ENCODE measurements around the gene EPOP.

Gene EPOP

GRCh38 chr17:38674749-38675615 lies at the start of gene EPOP:
Gene EPOP (minus strand): TSS chr17:38674957. CDS start chr17:38674495, 462 bp downstream.
- H3K27ac ChIP-seq: peak within 1 kb of the TSS; percentile 48
- TF ChIP-seq, protein P1, sequence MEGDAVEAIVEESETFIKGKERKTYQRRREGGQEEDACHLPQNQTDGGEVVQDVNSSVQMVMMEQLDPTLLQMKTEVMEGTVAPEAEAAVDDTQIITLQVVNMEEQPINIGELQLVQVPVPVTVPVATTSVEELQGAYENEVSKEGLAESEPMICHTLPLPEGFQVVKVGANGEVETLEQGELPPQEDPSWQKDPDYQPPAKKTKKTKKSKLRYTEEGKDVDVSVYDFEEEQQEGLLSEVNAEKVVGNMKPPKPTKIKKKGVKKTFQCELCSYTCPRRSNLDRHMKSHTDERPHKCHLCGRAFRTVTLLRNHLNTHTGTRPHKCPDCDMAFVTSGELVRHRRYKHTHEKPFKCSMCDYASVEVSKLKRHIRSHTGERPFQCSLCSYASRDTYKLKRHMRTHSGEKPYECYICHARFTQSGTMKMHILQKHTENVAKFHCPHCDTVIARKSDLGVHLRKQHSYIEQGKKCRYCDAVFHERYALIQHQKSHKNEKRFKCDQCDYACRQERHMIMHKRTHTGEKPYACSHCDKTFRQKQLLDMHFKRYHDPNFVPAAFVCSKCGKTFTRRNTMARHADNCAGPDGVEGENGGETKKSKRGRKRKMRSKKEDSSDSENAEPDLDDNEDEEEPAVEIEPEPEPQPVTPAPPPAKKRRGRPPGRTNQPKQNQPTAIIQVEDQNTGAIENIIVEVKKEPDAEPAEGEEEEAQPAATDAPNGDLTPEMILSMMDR (conservative IDR thresholded peaks at IDR 0.05; ENCODE audit: low read depth): 0 out of 2 replicates have a peak, but pooled peaks have one; percentile 1
- DNase-seq (ENCODE audit: low spot score): peak; percentile 91
- CTCF ChIA-PET: interaction anchor here (1.3 kb wide), 1 partner anchor 30 kb away, joined by 3 read pairs; no protein-coding TSS in a partner anchor
- POLR2A ChIA-PET (ENCODE audit: low non-redundant PET): no interaction called here

- no peak for DNase-seq (ENCODE audit: low spot score)
- no peak overlapping the region; the same call in 1 of the 2 replicates for H3K27ac ChIP-seq
- CTCF ChIA-PET: interaction anchor here (1.2 kb wide), 1 partner anchor 14 kb away, joined by 3 read pairs; no protein-coding TSS in a partner anchor
- POLR2A ChIA-PET (ENCODE audit: low non-redundant PET): no interaction called here
- TF ChIP-seq, protein P1 (conservative IDR thresholded peaks at IDR 0.05; ENCODE audit: low read depth): no peak
Observed at GRCh38 chr17:38721802-38722201, 47.0 kb upstream of the EPOP start.

GRCh38 chr17:38720941-38721340 lies 46.2 kb upstream of the EPOP start:
- ChIA-PET POLR2A (ENCODE audit: low non-redundant PET) (no interaction called here), CTCF (no interaction called here)
- no peak overlapping the region for H3K27ac ChIP-seq
- TF ChIP-seq, protein P1 (conservative IDR thresholded peaks at IDR 0.05; ENCODE audit: low read depth): no peak
- DNase-seq (ENCODE audit: low spot score): no peak

GRCh38 chr17:38719943-38720641 lies 45.3 kb upstream of the EPOP start:
- TF ChIP-seq, protein P1 (conservative IDR thresholded peaks at IDR 0.05; ENCODE audit: low read depth): no peak
- H3K27ac ChIP-seq: peak overlapping the region; percentile 57
- CTCF ChIA-PET: no interaction called here
- no peak for DNase-seq (ENCODE audit: low spot score)
- POLR2A ChIA-PET (ENCODE audit: low non-redundant PET): no interaction called here

GRCh38 chr17:38719289-38719942 lies 44.7 kb upstream of the EPOP start:
- POLR2A ChIA-PET (ENCODE audit: low non-redundant PET): no interaction called here

More at GRCh38 chr17:38719289-38719942, 44.7 kb upstream of the EPOP start:
- TF ChIP-seq, protein P1 (conservative IDR thresholded peaks at IDR 0.05; ENCODE audit: low read depth): no peak
- H3K27ac ChIP-seq: peak overlapping the region; percentile 57
- CTCF ChIA-PET: interaction anchor here (0.7 kb wide), 1 partner anchor 325 kb away, joined by 3 read pairs; no protein-coding TSS in a partner anchor
- no peak for DNase-seq (ENCODE audit: low spot score)

Measured in RWPE1 (cell line).